Neural progenitor cell (in vitro differentiated cells): Measurements from ENCODE around the gene PYROXD2.

Source experiments
- EZH2 ChIP-seq: fragments of 200-600 bp; sonication (generic); IDR thresholded peaks from 2 replicates; pipeline ENCODE4 v1.6.1; 2017; ENCODE audit warnings: antibody characterized with exemption, mild to moderate bottlenecking, moderate library complexity
- EZH2phosphoT487 ChIP-seq: fragments of 200-600 bp; sonication (generic); IDR thresholded peaks from 2 replicates; pipeline ENCODE4 v1.6.1; 2017; ENCODE audit warnings: antibody characterized with exemption
- TF ChIP-seq, protein P1 (sequence below): fragments of 200-600 bp; sonication (generic); IDR thresholded peaks from 2 replicates; pipeline ENCODE4 v1.5.1; 2017; ENCODE audit warnings: antibody characterized with exemption, mild to moderate bottlenecking

DNA sequence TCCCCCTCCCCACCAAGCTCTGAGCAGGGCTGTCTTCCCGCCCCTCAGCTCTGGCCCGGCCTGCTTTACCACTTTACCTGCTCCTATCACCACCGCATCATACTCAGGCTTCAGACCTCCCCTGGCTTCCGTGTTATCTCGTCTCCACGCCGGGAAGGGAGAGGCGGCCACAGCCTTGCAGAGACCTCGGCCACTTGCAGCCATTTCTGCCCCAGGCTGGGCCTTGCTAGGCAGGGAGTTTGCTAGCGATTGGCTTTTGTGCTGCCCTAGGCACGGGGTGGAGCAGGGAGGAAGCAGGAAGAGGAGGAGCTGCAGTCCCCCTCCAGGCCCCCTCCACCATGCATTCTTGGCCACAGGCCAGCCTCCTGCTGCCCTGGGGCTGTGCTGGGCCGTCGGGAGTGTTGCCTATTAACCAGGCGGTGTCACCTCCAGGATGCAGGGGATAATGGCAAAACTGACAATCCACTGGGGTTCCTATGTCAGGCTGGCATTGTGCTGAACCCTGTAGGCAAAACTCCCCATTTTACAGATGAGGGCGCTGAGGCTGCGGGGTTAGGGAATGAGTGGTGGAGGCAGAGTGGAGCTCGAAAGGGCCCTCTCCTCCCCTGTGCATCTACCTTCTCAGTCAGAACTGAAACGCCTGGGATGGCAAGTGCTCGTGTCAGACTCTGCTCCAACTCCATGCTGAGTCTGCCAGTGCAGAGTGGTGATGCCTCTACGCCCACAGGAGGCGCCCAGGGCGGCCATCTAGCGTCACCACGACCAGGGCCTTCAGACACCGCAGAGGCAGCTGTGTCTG, at the start of gene PYROXD2:
- TF ChIP-seq, protein P1, sequence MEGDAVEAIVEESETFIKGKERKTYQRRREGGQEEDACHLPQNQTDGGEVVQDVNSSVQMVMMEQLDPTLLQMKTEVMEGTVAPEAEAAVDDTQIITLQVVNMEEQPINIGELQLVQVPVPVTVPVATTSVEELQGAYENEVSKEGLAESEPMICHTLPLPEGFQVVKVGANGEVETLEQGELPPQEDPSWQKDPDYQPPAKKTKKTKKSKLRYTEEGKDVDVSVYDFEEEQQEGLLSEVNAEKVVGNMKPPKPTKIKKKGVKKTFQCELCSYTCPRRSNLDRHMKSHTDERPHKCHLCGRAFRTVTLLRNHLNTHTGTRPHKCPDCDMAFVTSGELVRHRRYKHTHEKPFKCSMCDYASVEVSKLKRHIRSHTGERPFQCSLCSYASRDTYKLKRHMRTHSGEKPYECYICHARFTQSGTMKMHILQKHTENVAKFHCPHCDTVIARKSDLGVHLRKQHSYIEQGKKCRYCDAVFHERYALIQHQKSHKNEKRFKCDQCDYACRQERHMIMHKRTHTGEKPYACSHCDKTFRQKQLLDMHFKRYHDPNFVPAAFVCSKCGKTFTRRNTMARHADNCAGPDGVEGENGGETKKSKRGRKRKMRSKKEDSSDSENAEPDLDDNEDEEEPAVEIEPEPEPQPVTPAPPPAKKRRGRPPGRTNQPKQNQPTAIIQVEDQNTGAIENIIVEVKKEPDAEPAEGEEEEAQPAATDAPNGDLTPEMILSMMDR: no peak
- TF ChIP-seq EZH2phosphoT487 (no peak), EZH2 (no peak)
